ENCODE measurements around the gene FGF8. TPM values are rescaled to one million over a fixed set of nuclear protein-coding genes. Genes with fewer than 3 reads are reported as not detected.

Gene FGF8
- total RNA-seq, 2 donors from 2014 or later, result not detected

- no peak overlapping the region for H3K4me3 Mint-ChIP-seq
- H3K9me3 ChIP-seq (ENCODE audit: control insufficient read depth, low read length, poor library complexity, severe bottlenecking), result no peaks in the 10 kb centered on the region
- ATAC-seq (no peak), DNase-seq (no peak)
- H3K36me3 Mint-ChIP-seq (ENCODE audit: low read depth), result peaks cover 2% of the 10 kb centered on the region
- H3K27me3 Mint-ChIP-seq, result peaks cover 43% of the 10 kb centered on the region
- H3K4me1 Mint-ChIP-seq, result peaks cover 2% of the 10 kb centered on the region
- H3K27ac Mint-ChIP-seq, result no peak overlapping the region
These were observed 51.5 kb downstream of the FGF8 start for GRCh38 chr10:101724446-101724845.

DNA sequence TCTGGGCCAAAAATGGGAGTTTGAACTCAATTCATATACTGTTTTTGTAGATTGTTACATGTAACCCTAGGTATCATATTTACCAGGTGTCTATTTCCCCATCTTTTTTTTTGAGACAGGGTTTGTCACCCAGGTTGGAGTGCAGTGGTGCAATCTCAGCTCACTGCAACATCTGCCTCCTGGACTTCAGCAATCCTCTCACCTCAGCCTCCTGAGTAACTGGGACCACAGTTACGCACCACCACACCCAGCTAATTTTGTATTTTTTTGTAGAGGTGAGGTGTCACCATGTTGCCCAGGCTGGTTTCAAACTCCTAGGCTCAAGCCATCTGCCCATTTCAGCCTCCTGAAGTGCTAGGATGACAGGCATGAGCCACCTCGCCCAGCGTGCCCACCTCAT is 52.7 kb downstream of the FGF8 start:
- H3K4me1 Mint-ChIP-seq, result peaks cover 2% of the 10 kb centered on the region
- no peak for ATAC-seq
- H3K4me3 Mint-ChIP-seq, result no peak overlapping the region
- H3K27ac Mint-ChIP-seq, result no peak overlapping the region
- H3K9me3 ChIP-seq (ENCODE audit: control insufficient read depth, low read length, poor library complexity, severe bottlenecking), result no peaks in the 10 kb centered on the region
- DNase-seq, result no peak
- H3K36me3 Mint-ChIP-seq (ENCODE audit: low read depth), result peaks cover 2% of the 10 kb centered on the region
- peaks cover 41% of the 10 kb centered on the region for H3K27me3 Mint-ChIP-seq

DNA sequence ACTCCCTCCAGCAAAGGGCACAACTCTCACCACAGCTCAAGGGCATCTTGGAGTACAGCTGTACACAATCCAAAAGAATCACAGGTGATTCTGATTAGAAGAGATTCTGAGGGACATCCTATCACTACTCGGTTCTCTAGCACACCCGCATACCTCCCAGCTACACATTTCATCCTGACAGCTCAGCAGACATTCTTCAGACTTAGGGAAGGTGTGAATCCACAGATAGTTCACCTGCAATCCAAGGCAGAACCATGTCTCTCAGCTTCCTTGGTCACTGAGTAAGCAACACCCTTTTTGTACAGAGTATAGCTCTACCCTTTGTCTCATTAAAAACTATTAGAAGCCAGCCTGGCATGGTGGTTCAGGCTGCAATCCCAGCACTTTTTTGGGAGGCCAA is 54.1 kb downstream of the FGF8 start:
- Mint-ChIP-seq H3K4me1 (peaks cover 6% of the 10 kb centered on the region), H3K27ac (no peak overlapping the region), H3K36me3 (ENCODE audit: low read depth) (no peaks in the 10 kb centered on the region), H3K4me3 (no peak overlapping the region), H3K27me3 (peaks cover 34% of the 10 kb centered on the region)
- no peaks in the 10 kb centered on the region for H3K9me3 ChIP-seq (ENCODE audit: control insufficient read depth, low read length, poor library complexity, severe bottlenecking)
- ATAC-seq, result no peak
- DNase-seq, result no peak

GRCh38 chr10:101720606-101721230 is 55.2 kb downstream of the FGF8 start:
- no peaks in the 10 kb centered on the region for H3K9me3 ChIP-seq (ENCODE audit: control insufficient read depth, low read length, poor library complexity, severe bottlenecking)
- Mint-ChIP-seq H3K4me3 (no peak overlapping the region), H3K27me3 (peaks cover 34% of the 10 kb centered on the region), H3K27ac (no peak overlapping the region), H3K36me3 (ENCODE audit: low read depth) (no peaks in the 10 kb centered on the region), H3K4me1 (peaks cover 10% of the 10 kb centered on the region)
- ATAC-seq (no peak), DNase-seq (no peak)

Other genes starting within 250 kb of the FGF8 start
- 10 to 100 TPM; 25.3 to 30.9 TPM for gene POLL, start 187.9 kb downstream of the FGF8 start, total RNA-seq
- gene DPCD, start 187.8 kb downstream of the FGF8 start, total RNA-seq, result 1 to 10 TPM in 1 of 2 donors, not detected in 1; 1.9 TPM
- 10 to 100 TPM; 64.5 to 74.1 TPM for gene FBXW4, start 80.9 kb downstream of the FGF8 start, total RNA-seq
- 10 to 100 TPM; 13.1 to 13.8 TPM for gene NPM3, start 7.3 kb upstream of the FGF8 start, total RNA-seq
- gene OGA, start 42.3 kb upstream of the FGF8 start, total RNA-seq, result 100 to 1,000 TPM; 411 to 421 TPM
- gene KCNIP2, start 67.7 kb upstream of the FGF8 start, total RNA-seq, result 1 to 10 TPM; 2.9 to 4.1 TPM

Data from T-helper 17 cell (primary cell).